ENCODE results near the gene SERPINB12. TPM values are rescaled to one million over a fixed set of nuclear protein-coding genes. Genes with fewer than 3 reads are reported as not detected.

The SERPINB12 gene
- total and polyA plus RNA-seq, 2 of the 4 experiments (the other 2 are of a cell fraction): not detected

GRCh38 chr18:63617049-63617914 is 75.1 kb downstream of the SERPINB12 start:
- BruUV-seq (replicated peaks): no TSS peak
- no peak overlapping the region for H3K18ac ChIP-seq (ENCODE audit: low read depth, low read length)
- in situ Hi-C loops (cut with MboI; ENCODE audit: low sequenced_read_pairs): no loop called here
- ChIA-PET POLR2A (ENCODE audit: unreplicated experiment) (no interaction called here), CTCF (no interaction called here)
- no peak for ATAC-seq (ENCODE audit: low read depth)
- H3K4ac ChIP-seq (ENCODE audit: low read depth, low read length): no peak overlapping the region
- H2BK120ac ChIP-seq (ENCODE audit: low read depth, low read length): no peak overlapping the region
- H3K27ac ChIP-seq (ENCODE audit: insufficient read depth, low read length): no peak overlapping the region
- H2BK20ac ChIP-seq (ENCODE audit: low read depth, low read length): no peak overlapping the region
- H3K4me1 ChIP-seq (ENCODE audit: control insufficient read depth, insufficient read depth, low read length): no peaks in the 10 kb centered on the region
- H3K56ac ChIP-seq (ENCODE audit: extremely low read depth, insufficient read depth, low read length): no peak overlapping the region
- H4K8ac ChIP-seq (ENCODE audit: low read depth in 2 of 2, low read length in 2 of 2): no peak overlapping the region
- H3K79me1 ChIP-seq (ENCODE audit: low read depth in 1 of 2, low read length in 2 of 2): no peaks in the 10 kb centered on the region
- H3K23ac ChIP-seq (ENCODE audit: low read depth, low read length): no peak overlapping the region
- H2AK9ac ChIP-seq (replicated peaks; ENCODE audit: low read depth, low read length, poor library complexity): no peak overlapping the region
- no peak overlapping the region for H3K9ac ChIP-seq (ENCODE audit: low read depth, low read length)
- H3K9me1 ChIP-seq (ENCODE audit: insufficient read depth, low read length): no peaks in the 10 kb centered on the region
- no peak overlapping the region for H3K14ac ChIP-seq (replicated peaks; ENCODE audit: low read depth, low read length)
- WGBS, 2 experiments (ENCODE audit: extremely low coverage in 2 of 2, insufficient read length in 1 of 2): no CpG with 5 or more reads among the region's 3 CpGs
- no peak for DNase-seq
- TF ChIP-seq MXI1 (IDR thresholded peaks at IDR 0.05; ENCODE audit: borderline replicate concordance, low read depth, low read length): no peak
- TF ChIP-seq FOS (IDR thresholded peaks at IDR 0.05; ENCODE audit: low read depth, low read length): no peak
- no peak for TF ChIP-seq POLR2A (IDR thresholded peaks at IDR 0.05; ENCODE audit: low read depth, low read length)
- no peak overlapping the region for H3K4me3 ChIP-seq (ENCODE audit: insufficient read depth, low read depth, low read length)
- H3K36me3 ChIP-seq (ENCODE audit: control insufficient read depth, insufficient read depth, low read length): no peaks in the 10 kb centered on the region
- no peak overlapping the region for H2AFZ ChIP-seq (replicated peaks; ENCODE audit: low read length, poor library complexity)
- H3K27me3 ChIP-seq (ENCODE audit: control insufficient read depth, insufficient read depth, low read length): no peaks in the 10 kb centered on the region; the same call in 1 of the 2 replicates
- H2BK5ac ChIP-seq (ENCODE audit: low read depth, low read length, poor library complexity, severe bottlenecking): no peak overlapping the region
- H2BK15ac ChIP-seq (ENCODE audit: low read depth, low read length): no peak overlapping the region
- H4K5ac ChIP-seq (ENCODE audit: low read depth, low read length): no peak overlapping the region
- H3K9me3 ChIP-seq (ENCODE audit: control insufficient read depth, insufficient read depth, low read length): no peaks in the 10 kb centered on the region
- dilution Hi-C loops (cut with HindIII; ENCODE audit: low sequenced_read_pairs, unreplicated experiment): no loop called here
- H2AK5ac ChIP-seq (ENCODE audit: low read depth, low read length): no peak overlapping the region
- intact Hi-C loops (cut with micrococcal nuclease): no loop called here
- no peaks in the 10 kb centered on the region for H4K20me1 ChIP-seq (ENCODE audit: insufficient read depth, low read length)
- H3K4me2 ChIP-seq (ENCODE audit: low read depth, low read length): no peak overlapping the region
- no peak overlapping the region for H4K91ac ChIP-seq (ENCODE audit: insufficient read depth, low read depth, low read length)

Measured in IMR-90 (cell line).